ENCODE results near the gene UBR3. TPM values are rescaled to one million over a fixed set of nuclear protein-coding genes. Genes with fewer than 3 reads are reported as not detected.
"Not testable (repeated sequence)": the region's sequence is repeated elsewhere in the genome, so short reads cannot be mapped to it uniquely, and the experiment has no call there.

Gene UBR3
- total RNA-seq, 1 donor from 2014 or later = 47.7 TPM

GRCh38 chr2:169923977-169924376 is 96.7 kb downstream of the UBR3 start:
- no peak for DNase-seq (ENCODE audit: low spot score in 2 of 2, unreplicated experiment in 2 of 2)
- no peaks in the 10 kb centered on the region for H3K4me1 Mint-ChIP-seq
- H3K36me3 Mint-ChIP-seq = peaks cover 14% of the 10 kb centered on the region
- H3K27ac Mint-ChIP-seq = no peak overlapping the region
- H3K4me3 Mint-ChIP-seq = no peak overlapping the region
- no peaks in the 10 kb centered on the region for H3K27me3 Mint-ChIP-seq (ENCODE audit: low read depth)
- no peaks in the 10 kb centered on the region for H3K9me3 Mint-ChIP-seq
- TF ChIP-seq, protein P1, sequence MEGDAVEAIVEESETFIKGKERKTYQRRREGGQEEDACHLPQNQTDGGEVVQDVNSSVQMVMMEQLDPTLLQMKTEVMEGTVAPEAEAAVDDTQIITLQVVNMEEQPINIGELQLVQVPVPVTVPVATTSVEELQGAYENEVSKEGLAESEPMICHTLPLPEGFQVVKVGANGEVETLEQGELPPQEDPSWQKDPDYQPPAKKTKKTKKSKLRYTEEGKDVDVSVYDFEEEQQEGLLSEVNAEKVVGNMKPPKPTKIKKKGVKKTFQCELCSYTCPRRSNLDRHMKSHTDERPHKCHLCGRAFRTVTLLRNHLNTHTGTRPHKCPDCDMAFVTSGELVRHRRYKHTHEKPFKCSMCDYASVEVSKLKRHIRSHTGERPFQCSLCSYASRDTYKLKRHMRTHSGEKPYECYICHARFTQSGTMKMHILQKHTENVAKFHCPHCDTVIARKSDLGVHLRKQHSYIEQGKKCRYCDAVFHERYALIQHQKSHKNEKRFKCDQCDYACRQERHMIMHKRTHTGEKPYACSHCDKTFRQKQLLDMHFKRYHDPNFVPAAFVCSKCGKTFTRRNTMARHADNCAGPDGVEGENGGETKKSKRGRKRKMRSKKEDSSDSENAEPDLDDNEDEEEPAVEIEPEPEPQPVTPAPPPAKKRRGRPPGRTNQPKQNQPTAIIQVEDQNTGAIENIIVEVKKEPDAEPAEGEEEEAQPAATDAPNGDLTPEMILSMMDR (IDR thresholded peaks at IDR 0.05; ENCODE audit: unreplicated experiment) = no peak

DNA sequence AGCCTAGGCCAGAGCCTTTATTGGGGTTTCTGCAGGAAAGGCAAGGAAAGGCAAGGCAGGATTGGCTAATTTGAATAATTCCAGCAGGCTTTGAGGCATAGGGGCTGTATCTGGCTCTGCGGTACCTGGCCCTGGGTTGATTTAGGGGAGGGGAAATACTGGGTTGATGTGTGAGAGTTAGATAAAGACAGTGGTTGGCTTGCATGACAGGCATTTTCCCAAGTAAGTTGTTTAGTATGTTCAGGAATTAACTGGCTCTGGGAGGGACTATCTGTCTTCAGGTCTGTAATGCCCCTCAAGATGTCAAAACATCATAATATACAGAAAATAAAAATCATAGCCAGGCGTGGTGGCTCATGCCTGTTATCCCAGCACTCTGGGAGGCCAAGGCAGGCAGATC is 98.7 kb downstream of the UBR3 start:
- H3K27me3 Mint-ChIP-seq (ENCODE audit: low read depth) = no peaks in the 10 kb centered on the region
- no peaks in the 10 kb centered on the region for H3K4me1 Mint-ChIP-seq
- H3K4me3 Mint-ChIP-seq = no peak overlapping the region
- TF ChIP-seq, protein P1 (IDR thresholded peaks at IDR 0.05; ENCODE audit: unreplicated experiment) = no peak
- H3K9me3 Mint-ChIP-seq = no peaks in the 10 kb centered on the region
- H3K27ac Mint-ChIP-seq = no peak overlapping the region
- DNase-seq (ENCODE audit: low spot score in 2 of 2, unreplicated experiment in 2 of 2) = no peak
- peaks cover 11% of the 10 kb centered on the region for H3K36me3 Mint-ChIP-seq

DNA sequence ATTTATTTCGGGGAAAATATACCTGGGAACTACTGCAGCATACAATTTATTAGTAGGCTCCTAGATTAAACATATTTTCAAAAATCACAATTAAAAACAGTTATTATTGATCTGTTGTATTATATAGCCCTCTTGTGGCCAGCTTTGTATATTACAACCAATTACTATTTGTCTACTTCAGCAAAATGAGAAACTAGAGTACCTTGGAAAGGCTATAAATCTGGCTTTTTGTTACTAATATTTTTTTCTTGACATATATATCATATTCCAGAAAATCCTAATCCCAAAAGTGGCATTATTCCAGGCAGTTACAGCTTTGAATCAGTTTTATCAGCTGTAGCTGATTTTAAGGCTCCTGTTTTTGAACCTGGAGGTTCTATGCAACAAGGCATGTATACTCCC is 101.2 kb downstream of the UBR3 start:
- Mint-ChIP-seq H3K4me3 (no peak overlapping the region), H3K9me3 (no peaks in the 10 kb centered on the region), H3K36me3 (peaks cover 11% of the 10 kb centered on the region), H3K4me1 (no peaks in the 10 kb centered on the region), H3K27me3 (ENCODE audit: low read depth) (no peaks in the 10 kb centered on the region), H3K27ac (no peak overlapping the region)
- no peak for DNase-seq (ENCODE audit: low spot score in 2 of 2, unreplicated experiment in 2 of 2)
- TF ChIP-seq, protein P1 (IDR thresholded peaks at IDR 0.05; ENCODE audit: unreplicated experiment) = peak; percentile 93

DNA sequence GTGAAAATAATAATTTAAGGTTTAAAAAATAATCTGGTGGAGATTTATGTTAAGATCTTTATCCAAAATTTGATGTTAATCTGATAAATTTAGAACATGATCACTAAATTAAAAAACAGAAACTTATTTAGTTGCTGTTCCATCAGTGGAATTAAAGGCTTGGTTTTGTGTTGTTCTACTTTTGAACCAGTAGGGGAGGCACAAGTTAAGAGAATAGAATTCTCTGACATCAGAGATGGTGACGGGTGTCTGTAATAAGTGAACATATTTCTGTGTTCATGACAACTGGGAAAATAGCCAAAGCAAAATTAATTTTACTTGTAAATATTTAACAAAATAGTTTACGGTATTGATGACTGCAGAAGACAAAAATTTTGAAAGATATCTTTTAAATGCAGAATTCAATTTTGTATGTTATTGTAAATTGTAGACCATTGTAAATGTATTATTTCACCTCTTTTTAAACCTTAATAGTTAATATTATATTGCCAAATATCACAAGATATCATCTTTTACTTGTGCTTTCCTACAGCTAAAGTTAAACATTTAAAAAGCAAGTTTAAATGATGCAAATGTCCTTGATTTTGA is 106.0 kb downstream of the UBR3 start:
- Mint-ChIP-seq H3K27ac (no peak overlapping the region), H3K4me1 (no peaks in the 10 kb centered on the region), H3K27me3 (ENCODE audit: low read depth) (no peaks in the 10 kb centered on the region), H3K36me3 (peaks cover 13% of the 10 kb centered on the region), H3K9me3 (no peaks in the 10 kb centered on the region), H3K4me3 (no peak overlapping the region)
- TF ChIP-seq, protein P1 (IDR thresholded peaks at IDR 0.05; ENCODE audit: unreplicated experiment) = peak; percentile 67
- no peak for DNase-seq (ENCODE audit: low spot score in 2 of 2, unreplicated experiment in 2 of 2)

GRCh38 chr2:169936652-169937051 is 109.4 kb downstream of the UBR3 start:
- not testable (repeated sequence) for H3K4me1 Mint-ChIP-seq; DNase-seq (ENCODE audit: low spot score in 2 of 2, unreplicated experiment in 2 of 2); H3K27ac Mint-ChIP-seq; H3K4me3 Mint-ChIP-seq; H3K27me3 Mint-ChIP-seq (ENCODE audit: low read depth); H3K9me3 Mint-ChIP-seq
- H3K36me3 Mint-ChIP-seq = peaks cover 11% of the 10 kb centered on the region

DNA sequence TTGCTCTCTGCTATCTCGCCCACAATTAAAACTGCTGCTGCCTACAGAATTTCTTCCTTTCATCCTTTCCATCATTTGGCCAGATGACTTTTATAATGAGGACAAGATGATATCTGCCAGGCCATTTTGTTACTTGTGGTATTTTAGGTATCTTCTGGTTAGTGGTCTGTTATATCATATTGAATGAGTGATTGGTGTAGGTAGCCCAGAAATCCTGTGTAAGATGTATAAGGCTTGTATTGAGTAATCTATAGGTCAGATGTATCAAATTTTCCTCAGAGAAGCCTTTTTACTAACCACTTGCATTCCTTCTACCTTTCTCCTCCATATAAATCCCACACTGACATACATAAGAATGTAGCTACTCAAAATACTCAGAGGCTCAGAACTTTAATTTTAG is 118.3 kb downstream of the UBR3 start:
- no peak for DNase-seq (ENCODE audit: low spot score in 2 of 2, unreplicated experiment in 2 of 2)
- Mint-ChIP-seq H3K36me3 (peaks cover 19% of the 10 kb centered on the region), H3K9me3 (no peaks in the 10 kb centered on the region), H3K27me3 (ENCODE audit: low read depth) (no peaks in the 10 kb centered on the region), H3K4me3 (no peak overlapping the region), H3K4me1 (no peaks in the 10 kb centered on the region), H3K27ac (no peak overlapping the region)
- TF ChIP-seq, protein P1 (IDR thresholded peaks at IDR 0.05; ENCODE audit: unreplicated experiment) = no peak
